ENCODE results near the gene DVL2. TPM values are rescaled to one million over a fixed set of nuclear protein-coding genes. Genes with fewer than 3 reads are reported as not detected.

Gene DVL2
- total and polyA plus RNA-seq, 2 of the 13 experiments (the other 11 are each of a cell fraction or from before 2014, with no cell fraction given) = 5.7 to 38.2 TPM

DNA sequence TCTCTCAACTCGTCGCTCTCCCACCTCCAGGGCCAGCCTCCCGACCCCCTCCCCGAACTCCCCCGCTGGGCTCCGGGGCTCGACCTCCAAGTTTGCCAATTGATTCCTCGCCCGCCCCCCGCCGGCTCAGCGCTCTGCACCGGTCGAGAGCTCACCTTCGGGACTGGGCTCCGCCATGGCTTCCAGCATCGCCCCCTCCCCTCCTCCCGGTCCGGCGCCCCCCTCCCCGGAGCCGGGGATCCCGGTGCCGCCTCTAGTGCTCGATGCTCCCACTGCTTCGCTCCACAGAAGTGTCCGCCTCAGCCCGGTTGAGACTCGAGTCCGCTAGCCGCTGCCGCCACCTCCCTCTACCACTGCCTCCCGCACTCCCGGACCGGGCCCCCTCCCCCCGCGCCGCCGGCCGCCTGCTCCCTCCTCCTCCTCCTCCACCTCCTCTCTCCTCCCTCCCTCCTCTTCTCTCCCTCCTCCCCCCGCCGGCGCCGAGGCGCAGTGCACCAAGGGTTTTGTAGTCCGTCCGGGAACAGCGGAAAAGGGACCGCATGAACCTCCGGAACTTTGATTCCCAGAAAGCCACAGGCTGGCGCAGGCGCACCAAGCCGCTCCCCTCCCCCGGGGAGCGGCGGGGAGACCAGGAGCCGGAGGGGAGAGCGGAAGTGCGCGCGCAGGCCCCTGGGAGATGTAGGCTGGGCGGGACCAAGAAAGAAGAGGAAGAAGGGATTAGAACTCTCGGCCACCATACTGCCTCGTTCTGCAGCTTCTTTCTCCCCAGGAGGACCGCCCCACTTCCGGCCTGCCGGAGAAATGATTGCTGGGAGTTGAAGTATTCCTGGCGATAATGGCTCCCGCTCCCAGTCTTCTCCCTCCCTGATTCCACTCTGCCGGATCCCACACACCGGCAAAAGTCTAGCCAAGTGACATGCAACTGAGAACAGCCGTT lies 5.0 kb upstream of the DVL2 start, which contains the start of gene PHF23 (continued):
- TF ChIP-seq, protein P1, sequence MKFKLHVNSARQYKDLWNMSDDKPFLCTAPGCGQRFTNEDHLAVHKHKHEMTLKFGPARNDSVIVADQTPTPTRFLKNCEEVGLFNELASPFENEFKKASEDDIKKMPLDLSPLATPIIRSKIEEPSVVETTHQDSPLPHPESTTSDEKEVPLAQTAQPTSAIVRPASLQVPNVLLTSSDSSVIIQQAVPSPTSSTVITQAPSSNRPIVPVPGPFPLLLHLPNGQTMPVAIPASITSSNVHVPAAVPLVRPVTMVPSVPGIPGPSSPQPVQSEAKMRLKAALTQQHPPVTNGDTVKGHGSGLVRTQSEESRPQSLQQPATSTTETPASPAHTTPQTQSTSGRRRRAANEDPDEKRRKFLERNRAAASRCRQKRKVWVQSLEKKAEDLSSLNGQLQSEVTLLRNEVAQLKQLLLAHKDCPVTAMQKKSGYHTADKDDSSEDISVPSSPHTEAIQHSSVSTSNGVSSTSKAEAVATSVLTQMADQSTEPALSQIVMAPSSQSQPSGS (CRISPR knock-in tag; IDR thresholded peaks at IDR 0.05) = 0 out of 2 replicates have a peak, but pooled peaks have one; percentile 53
- TF ChIP-seq ZNF225 (CRISPR knock-in tag; IDR thresholded peaks at IDR 0.05) = peak; percentile 68; the same call in 1 of the 2 replicates
- peak; percentile 79; the same call in 1 of the 2 replicates for TF ChIP-seq KDM5A (IDR thresholded peaks at IDR 0.05; ENCODE audit: borderline replicate concordance, low read length)
- TF ChIP-seq, protein P2, sequence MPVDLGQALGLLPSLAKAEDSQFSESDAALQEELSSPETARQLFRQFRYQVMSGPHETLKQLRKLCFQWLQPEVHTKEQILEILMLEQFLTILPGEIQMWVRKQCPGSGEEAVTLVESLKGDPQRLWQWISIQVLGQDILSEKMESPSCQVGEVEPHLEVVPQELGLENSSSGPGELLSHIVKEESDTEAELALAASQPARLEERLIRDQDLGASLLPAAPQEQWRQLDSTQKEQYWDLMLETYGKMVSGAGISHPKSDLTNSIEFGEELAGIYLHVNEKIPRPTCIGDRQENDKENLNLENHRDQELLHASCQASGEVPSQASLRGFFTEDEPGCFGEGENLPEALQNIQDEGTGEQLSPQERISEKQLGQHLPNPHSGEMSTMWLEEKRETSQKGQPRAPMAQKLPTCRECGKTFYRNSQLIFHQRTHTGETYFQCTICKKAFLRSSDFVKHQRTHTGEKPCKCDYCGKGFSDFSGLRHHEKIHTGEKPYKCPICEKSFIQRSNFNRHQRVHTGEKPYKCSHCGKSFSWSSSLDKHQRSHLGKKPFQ (CRISPR knock-in tag; IDR thresholded peaks at IDR 0.05; ENCODE audit: insufficient replicate concordance) = peak; percentile 1
- no peak for TF ChIP-seq PRPF4 (IDR thresholded peaks at IDR 0.05; ENCODE audit: low read depth, low read length, poor library complexity, severe bottlenecking)
- TF ChIP-seq, protein P3, sequence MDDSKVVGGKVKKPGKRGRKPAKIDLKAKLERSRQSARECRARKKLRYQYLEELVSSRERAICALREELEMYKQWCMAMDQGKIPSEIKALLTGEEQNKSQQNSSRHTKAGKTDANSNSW (CRISPR knock-in tag; IDR thresholded peaks at IDR 0.05; ENCODE audit: borderline replicate concordance) = 0 out of 2 replicates have a peak, but pooled peaks have one; percentile 19
- TF ChIP-seq HOXD1 (CRISPR knock-in tag; IDR thresholded peaks at IDR 0.05) = peak; percentile 15; the same call in 1 of the 2 replicates
- TF ChIP-seq SALL2 (CRISPR knock-in tag; IDR thresholded peaks at IDR 0.05) = no peak; the same call in 1 of the 2 replicates
- TF ChIP-seq, protein P4, sequence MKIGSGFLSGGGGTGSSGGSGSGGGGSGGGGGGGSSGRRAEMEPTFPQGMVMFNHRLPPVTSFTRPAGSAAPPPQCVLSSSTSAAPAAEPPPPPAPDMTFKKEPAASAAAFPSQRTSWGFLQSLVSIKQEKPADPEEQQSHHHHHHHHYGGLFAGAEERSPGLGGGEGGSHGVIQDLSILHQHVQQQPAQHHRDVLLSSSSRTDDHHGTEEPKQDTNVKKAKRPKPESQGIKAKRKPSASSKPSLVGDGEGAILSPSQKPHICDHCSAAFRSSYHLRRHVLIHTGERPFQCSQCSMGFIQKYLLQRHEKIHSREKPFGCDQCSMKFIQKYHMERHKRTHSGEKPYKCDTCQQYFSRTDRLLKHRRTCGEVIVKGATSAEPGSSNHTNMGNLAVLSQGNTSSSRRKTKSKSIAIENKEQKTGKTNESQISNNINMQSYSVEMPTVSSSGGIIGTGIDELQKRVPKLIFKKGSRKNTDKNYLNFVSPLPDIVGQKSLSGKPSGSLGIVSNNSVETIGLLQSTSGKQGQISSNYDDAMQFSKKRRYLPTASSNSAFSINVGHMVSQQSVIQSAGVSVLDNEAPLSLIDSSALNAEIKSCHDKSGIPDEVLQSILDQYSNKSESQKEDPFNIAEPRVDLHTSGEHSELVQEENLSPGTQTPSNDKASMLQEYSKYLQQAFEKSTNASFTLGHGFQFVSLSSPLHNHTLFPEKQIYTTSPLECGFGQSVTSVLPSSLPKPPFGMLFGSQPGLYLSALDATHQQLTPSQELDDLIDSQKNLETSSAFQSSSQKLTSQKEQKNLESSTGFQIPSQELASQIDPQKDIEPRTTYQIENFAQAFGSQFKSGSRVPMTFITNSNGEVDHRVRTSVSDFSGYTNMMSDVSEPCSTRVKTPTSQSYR (CRISPR knock-in tag; IDR thresholded peaks at IDR 0.05; ENCODE audit: borderline replicate concordance) = peak; percentile 84
- TF ChIP-seq ZNF274 (CRISPR knock-in tag; IDR thresholded peaks at IDR 0.05) = no peak
- TF ChIP-seq, protein P5, sequence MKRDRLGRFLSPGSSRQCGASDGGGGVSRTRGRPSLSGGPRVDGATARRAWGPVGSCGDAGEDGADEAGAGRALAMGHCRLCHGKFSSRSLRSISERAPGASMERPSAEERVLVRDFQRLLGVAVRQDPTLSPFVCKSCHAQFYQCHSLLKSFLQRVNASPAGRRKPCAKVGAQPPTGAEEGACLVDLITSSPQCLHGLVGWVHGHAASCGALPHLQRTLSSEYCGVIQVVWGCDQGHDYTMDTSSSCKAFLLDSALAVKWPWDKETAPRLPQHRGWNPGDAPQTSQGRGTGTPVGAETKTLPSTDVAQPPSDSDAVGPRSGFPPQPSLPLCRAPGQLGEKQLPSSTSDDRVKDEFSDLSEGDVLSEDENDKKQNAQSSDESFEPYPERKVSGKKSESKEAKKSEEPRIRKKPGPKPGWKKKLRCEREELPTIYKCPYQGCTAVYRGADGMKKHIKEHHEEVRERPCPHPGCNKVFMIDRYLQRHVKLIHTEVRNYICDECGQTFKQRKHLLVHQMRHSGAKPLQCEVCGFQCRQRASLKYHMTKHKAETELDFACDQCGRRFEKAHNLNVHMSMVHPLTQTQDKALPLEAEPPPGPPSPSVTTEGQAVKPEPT (CRISPR knock-in tag; IDR thresholded peaks at IDR 0.05; ENCODE audit: low read depth) = no peak
- no peak for TF ChIP-seq FOSL1 (CRISPR knock-in tag; IDR thresholded peaks at IDR 0.05; ENCODE audit: borderline replicate concordance)
- no peak for TF ChIP-seq ZNF496 (CRISPR knock-in tag; IDR thresholded peaks at IDR 0.05; ENCODE audit: insufficient replicate concordance)
- TF ChIP-seq PHF5A (CRISPR knock-in tag; IDR thresholded peaks at IDR 0.05; ENCODE audit: low read depth, unreplicated experiment) = peak; percentile 77
- TF ChIP-seq ZSCAN25 (CRISPR knock-in tag; IDR thresholded peaks at IDR 0.05) = peak; percentile 70
- no peak for TF ChIP-seq SOX6 (IDR thresholded peaks at IDR 0.05)
- TF ChIP-seq SOX6 (CRISPR knock-in tag; IDR thresholded peaks at IDR 0.05) = peak; percentile 53
- TF ChIP-seq FOXK1 (CRISPR knock-in tag; IDR thresholded peaks at IDR 0.05; ENCODE audit: borderline replicate concordance, low read depth) = peak; percentile 42

Measured in HepG2 (cell line).